H1 (cell line): ENCODE data around the gene JUN. TPM values are rescaled to one million over a fixed set of nuclear protein-coding genes. Genes with fewer than 3 reads are reported as not detected.

Experiments used
- CHD2 ChIP-seq: IDR thresholded peaks from 2 replicates; pipeline ENCODE4 v1.6.1; 2012; ENCODE audit warnings: low read length, improper control_type of control experiment
- RNF2 ChIP-seq: fragments of 200-900, 300-1000 bp; sonication (generic); IDR thresholded peaks from 2 replicates; pipeline ENCODE4 v1.7.1; 2016; ENCODE audit warnings: borderline replicate concordance, low read depth, mild to moderate bottlenecking, antibody characterized with exemption, low read length; ENCODE audit not compliant: poor library complexity, severe bottlenecking; ENCODE audit errors: missing control alignments
- polyA plus RNA-seq, 7 experiments: library from polyadenylated mRNA; depleted of rRNA in 3 of 7; stranded (reverse) in 5 of 7; unstranded in 2 of 7; fragments of >200 nt in 5 of 7; fragments of 200-250 nt in 2 of 7; gene quantifications; 1 replicate in 5 of 7; 2 replicates in 1 of 7; 4 replicates in 1 of 7; pipeline versions ENCODE4 v1.2.1 to v1.2.3, GENCODE V29; 2011 to 2013; ENCODE audit warnings: missing spikeins in 2 of 7, mixed read lengths in 2 of 7
- total RNA-seq: library from RNA; stranded (reverse); fragmentation: NEBNext Ultra II Directional; extraction: Animal tissue kit (Norgen Biotek cat#: 25700); gene quantifications from 2 replicates; pipeline ENCODE4 v1.2.1, GENCODE V29; 2021

JUN gene
- total and polyA plus RNA-seq, 2 of the 8 experiments (the other 6 are each of a cell fraction or from before 2014, with no cell fraction given), result 4.4 to 10.9 TPM

DNA sequence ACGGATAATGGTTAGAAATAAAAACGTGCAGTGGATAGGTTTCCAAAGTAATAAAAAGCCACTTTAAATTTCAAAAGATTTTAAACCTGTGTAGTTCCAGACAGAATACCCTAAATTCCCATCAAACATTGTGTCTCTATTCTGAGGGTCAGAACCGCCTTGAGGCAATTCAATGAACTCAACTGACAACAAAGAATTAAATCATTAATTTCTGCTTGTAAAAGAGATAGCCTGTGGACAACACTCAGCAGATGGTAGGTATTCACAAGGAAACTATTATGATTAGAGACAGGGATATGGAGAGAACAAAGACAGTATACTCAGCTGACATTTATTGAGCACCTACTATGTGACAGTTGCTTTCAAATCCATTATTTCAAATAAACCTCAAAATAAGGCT is 35.1 kb upstream of the JUN start (continued):
- no peak for TF ChIP-seq CHD2
- TF ChIP-seq RNF2, result no peak
- TF ChIP-seq, all 59 proteins: peak for 0
